EL (cell line): ENCODE data around the gene LAMP1.
"Not testable (repeated sequence)": the region's sequence is repeated elsewhere in the genome, so short reads cannot be mapped to it uniquely, and the experiment has no call there.

Experiments
- DNase-seq: peaks from one replicate; pipeline ENCODE4 v3.0.0-alpha.2; 2016

The LAMP1 gene

DNA sequence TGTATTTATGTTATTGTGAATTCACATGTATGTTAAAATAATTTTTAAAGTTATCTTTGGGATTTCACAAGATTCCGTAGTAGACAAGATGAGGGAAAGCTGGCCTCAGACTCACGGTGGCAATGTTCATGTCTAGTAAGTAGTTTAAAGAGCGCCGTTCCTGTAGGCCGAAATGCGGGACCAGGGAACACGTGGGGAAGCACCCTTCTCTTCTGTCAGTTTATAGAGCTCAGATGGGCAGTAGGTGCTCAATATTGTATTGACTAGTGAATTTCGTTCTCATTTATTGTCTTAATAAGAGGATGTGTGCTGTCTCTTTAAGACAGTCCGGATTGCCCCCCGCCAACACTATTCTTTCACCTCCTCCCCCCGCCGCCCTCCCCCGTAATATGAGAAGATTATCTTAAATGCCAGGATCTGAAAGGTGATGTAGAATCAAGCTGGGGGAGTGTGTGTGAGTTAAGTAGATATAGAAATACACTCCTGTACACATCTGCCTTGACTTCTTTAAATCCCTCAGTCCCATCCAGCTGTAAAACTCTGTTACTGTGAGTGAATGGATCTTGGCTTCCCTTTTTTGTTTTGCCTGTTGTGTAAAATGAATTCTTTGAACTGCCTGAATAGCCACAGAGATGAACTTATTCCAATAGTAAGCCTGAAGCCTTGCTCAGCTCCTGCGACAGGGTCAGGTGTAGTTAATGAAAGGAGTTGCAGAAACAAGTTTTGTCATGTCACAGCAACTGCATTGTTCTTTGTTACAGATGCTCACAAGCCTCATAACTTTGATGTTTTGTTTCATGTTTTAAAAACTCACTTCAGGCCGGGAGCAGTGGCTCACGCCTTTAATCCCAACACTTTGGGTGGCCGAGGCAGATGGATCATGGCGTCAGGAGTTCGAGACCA is 1.3 kb downstream of the LAMP1 start:
- no peak for DNase-seq

DNA sequence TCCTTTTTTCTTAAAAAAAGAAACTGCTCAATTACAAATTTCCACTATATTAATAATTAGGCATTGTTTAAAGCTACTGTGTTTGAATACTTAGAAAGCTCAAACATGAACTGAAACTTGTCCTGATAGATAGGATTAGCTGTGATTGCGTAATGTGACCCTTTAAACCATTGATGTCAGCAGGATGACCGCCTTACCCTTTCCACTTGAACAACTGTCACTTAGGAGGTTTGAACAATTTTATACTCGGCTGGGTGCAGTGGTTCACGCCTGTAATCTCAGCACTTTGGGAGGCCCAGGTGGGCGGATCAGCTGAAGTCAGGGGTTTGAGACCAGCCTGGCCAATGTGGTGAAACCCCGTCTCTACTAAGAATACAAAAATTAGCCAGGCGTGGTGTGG is 2.9 kb downstream of the LAMP1 start:
- no peak for DNase-seq

DNA sequence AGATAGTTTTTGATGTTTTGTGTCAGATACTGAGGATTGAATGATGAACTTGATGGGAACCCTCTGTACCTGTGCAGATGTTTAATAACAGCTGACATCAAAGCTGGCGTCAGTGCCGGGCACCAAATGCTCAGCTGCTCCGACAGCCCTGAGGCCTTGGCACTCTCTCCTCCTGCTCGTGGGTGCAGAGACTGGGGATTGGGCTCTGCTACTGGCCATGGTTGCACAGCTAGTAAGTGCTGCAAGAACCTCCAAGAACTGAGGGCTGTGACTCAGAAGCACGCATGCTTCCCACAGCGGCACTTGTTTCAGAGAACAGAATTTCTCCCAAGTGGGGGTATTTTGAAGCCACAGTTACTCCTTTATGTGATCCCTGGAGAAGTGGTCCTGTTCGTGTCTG is 5.9 kb downstream of the LAMP1 start:
- no peak for DNase-seq

DNA sequence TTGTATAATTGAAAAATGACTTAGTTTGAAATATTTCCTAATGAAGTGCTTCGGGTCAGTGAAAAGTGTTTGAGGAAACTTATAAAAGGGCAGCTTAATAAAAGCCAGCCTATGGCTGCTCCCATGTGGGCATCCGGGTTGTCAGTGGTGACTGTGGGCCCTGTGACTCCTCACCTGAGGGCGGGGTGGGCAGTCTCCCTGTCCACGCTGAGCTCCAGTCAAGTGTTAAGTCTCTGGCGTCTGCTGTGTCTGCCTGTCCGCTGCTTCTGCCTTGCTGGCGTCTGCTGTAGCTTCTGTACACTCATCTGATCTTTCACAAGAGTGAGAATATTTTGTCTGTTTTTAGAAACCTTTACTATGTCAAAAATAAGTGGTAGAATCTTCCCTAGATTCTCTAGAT is 7.1 kb downstream of the LAMP1 start:
- no peak for DNase-seq

DNA sequence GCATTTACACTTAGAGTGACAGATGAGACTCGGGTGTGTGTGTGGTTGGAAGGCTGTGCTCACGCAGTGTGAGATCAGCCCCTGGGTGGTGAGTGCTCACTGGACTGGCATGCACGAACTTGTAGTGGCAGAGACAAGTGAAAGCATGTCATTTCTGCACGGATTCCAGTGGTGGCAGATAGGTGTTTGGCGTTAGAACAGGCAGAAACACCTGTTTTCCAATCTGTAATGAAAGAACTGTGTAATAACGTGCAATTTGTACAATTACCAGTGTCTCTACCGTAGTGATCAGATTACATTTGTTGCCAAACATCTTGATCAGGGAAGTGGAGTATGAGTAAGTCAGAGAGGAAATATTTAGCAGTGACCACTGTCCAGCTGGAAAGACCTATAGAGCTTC is 8.2 kb downstream of the LAMP1 start:
- peak; percentile 64 for DNase-seq

DNA sequence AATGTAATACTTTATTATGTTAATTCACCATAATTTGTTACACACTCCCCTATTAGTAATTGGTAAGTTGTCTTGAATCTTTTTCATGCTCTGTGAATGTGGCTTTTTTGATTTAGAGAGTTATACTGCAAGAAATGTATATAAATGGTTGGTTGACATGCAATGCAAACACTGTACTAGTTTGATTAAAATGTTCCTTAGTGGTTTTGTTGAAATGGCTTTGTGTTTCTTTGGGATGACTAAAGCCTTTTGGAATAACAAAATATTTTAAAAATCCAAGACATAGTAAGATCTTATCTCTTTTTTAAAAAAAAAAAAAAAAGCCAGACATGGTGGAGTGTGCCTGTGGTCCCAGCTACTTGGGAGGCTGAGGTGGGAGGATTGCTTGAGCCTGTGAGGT is 10.5 kb downstream of the LAMP1 start:
- DNase-seq, result no peak

DNA sequence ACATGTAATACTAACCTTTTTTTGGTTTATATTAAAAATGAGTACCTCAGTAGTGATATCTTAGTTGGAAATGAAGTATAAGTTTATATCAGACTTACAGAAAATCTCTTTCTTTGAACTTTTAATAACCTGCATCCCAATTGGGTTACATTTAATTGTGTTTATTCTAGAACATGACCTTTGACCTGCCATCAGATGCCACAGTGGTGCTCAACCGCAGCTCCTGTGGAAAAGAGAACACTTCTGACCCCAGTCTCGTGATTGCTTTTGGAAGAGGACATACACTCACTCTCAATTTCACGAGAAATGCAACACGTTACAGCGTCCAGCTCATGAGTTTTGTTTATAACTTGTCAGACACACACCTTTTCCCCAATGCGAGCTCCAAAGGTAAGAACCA is 12.4 kb downstream of the LAMP1 start:
- no peak for DNase-seq

DNA sequence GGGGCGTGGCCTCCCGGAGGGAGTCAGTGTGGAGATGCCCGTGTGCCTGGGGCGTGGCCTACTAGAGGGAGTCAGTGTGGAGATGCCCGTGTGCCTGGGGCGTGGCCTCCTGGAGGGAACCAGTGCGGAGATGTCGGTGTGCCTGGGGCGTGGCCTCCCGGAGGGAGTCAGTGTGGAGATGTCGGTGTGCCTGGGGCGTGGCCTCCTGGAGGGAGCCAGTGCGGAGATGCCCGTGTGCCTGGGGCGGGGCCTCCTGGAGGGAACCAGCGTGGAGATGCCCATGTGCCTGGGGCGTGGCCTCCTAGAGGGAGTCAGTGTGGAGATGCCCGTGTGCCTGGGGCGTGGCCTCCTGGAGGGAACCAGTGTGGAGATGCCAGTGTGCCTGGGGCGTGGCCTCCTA is 17.1 kb downstream of the LAMP1 start:
- not testable (repeated sequence) for DNase-seq

DNA sequence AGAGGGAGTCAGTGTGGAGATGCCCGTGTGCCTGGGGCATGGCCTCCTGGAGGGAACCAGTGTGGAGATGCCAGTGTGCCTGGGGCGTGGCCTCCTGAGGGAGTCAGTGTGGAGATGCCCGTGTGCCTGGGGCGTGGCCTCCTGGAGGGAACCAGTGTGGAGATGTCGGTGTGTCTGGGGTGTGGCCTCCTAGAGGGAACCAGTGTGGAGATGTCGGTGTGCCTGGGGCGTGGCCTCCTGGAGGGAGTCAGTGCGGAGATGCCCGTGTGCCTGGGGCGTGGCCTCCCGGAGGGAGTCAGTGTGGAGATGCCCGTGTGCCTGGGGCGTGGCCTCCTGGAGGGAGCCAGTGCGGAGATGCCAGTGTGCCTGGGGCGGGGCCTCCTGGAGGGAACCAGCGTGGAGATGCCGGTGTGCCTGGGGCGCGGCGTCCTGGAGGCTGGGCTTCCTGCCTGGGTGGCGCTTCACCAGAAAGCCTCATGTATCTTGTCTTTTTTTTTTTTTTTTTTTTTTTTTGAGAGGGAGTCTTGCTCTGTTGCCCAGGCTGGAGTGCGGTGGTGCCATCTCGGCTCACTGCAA is 17.9 kb downstream of the LAMP1 start:
- DNase-seq, result not testable (repeated sequence)

DNA sequence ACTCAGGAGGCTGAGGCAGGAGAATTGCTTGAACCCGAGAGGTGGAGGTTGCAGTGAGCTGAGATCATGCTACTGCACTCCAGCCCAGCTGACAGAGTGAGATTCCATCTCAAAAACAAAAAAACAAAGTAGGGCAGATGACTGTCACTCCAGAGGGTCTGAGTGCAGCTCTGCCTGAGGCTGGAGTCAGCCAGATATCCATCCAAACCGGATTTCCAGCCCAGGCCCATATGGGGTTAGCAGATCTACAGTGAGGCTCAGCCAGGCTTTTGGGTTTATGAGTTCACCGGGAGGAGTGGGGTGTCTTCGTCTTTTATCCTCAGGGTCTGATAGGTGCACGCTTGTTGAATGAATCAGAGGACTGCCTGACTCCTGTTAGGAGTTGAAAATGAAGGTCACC is 19.0 kb downstream of the LAMP1 start:
- no peak for DNase-seq

DNA sequence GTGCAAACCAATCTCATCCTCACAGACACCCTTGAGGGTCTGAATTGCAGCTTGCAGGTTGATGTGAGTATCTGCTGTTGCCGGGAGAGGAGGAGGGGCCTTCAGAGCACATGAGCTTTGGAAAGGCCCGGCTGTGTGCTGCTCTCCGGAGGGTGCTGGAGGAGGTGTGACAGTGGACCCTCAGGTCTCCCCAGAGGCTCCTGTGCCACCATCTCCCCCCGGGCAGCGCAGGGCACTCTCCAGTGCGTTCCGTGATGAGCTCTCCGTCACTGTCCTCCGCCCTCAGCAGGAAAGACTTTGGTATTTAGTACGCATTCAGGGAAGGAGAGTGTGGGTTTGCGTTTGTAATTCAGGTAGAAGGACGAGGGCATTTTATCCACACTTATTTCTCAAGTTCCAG is 20.0 kb downstream of the LAMP1 start:
- no peak for DNase-seq

DNA sequence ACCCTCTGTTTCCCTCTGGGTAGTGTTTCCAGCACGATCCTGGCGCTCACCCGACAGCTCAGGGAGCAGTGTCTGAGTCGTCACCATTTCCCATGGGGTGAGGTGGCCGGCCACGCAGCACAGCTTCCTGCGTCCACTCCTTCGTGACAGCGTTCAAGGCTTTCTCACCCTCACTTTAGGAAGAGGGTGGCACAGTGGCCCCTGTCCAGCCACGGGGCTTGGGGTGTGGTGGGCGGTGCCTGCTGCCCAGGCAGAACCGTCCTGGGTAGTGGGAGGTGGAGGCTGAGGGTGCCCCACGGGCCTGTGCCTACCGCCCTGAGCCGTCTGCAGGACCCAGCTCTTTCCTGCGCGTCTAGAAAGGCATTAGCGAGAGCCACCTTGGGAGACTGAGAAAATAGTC is 21.9 kb downstream of the LAMP1 start:
- no peak for DNase-seq

DNA sequence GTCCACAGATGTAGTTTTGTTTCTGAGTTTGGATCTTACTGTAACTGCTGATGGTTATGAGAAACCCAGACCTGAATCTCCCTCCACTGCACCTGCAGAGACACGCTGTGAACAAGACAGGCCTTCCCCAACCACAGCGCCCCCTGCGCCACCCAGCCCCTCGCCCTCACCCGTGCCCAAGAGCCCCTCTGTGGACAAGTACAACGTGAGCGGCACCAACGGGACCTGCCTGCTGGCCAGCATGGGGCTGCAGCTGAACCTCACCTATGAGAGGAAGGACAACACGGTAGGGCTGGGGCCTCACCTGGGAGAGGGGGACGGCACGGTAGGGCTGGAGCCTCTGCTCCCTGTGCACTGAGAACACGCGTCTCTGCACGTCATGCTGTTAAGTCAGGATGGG is 22.3 kb downstream of the LAMP1 start:
- no peak for DNase-seq

DNA sequence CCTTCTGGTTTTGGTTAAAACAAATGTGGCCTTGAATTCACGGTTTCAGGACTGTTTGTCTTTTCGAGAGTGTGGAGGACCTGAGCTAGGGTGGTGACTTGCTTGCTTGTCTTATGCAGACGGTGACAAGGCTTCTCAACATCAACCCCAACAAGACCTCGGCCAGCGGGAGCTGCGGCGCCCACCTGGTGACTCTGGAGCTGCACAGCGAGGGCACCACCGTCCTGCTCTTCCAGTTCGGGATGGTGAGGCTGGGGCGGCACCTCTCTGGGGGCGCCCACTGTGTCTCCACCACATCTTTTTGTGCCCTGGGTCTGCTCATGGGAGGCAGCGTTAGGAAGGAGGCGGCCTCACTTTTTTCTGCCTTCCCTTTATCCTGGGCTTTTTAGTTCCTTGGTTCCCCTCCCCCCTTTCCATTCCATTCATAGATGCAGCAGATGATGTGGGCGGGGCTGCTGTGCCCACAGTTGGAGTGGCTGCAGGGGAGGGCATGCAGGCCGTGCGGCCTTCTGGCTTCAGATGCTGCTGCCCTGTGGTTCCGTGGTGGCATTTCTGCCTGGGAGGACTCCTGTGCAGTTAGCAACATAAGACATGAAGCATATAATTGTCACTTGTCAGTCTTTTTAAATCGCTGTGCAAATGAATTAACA is 23.3 kb downstream of the LAMP1 start:
- no peak for DNase-seq

DNA sequence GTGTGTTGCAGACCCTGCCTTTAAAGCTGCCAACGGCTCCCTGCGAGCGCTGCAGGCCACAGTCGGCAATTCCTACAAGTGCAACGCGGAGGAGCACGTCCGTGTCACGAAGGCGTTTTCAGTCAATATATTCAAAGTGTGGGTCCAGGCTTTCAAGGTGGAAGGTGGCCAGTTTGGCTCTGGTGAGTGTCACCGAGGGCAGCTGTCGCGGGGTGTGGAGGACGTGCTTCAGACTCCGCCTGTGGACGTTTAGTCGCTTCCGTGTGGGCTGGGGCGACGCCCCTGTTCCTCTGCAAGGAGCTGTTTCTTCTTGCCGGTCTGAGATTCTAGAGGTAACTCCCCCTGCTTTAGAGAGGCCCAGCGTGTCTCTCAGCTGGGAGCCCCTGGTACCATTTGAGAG is 24.5 kb downstream of the LAMP1 start:
- no peak for DNase-seq

DNA sequence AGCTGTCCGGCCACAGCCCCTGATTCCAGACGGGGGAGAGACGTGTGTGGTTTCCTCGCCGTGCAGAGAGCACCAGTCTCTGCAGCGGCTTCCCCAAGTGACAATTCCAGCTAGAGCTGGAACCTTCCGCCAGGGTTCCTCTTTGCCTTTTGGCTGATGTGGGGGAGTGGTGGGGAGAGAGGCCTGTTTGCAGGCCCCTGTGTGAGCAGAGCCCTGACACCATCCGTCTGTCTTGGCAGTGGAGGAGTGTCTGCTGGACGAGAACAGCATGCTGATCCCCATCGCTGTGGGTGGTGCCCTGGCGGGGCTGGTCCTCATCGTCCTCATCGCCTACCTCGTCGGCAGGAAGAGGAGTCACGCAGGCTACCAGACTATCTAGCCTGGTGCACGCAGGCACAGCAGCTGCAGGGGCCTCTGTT is 25.0 kb downstream of the LAMP1 start:
- no peak for DNase-seq

DNA sequence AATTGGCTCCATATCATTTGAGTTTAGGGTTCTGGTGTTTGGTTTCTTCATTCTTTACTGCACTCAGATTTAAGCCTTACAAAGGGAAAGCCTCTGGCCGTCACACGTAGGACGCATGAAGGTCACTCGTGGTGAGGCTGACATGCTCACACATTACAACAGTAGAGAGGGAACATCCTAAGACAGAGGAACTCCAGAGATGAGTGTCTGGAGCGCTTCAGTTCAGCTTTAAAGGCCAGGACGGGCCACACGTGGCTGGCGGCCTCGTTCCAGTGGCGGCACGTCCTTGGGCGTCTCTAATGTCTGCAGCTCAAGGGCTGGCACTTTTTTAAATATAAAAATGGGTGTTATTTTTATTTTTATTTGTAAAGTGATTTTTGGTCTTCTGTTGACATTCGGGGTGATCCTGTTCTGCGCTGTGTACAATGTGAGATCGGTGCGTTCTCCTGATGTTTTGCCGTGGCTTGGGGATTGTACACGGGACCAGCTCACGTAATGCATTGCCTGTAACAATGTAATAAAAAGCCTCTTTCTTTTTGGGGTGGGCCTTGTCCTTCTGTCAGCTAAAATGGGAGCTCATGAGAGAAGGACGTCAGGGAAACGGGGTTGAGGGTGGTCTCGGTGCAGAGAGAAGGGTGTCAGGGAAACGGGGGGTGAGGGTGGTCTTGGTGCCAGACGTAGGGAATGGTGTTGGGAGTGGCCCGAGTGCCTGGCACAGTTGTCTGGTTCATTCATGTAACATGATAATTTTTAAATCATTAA is 26.0 kb downstream of the LAMP1 start:
- no peak for DNase-seq

DNA sequence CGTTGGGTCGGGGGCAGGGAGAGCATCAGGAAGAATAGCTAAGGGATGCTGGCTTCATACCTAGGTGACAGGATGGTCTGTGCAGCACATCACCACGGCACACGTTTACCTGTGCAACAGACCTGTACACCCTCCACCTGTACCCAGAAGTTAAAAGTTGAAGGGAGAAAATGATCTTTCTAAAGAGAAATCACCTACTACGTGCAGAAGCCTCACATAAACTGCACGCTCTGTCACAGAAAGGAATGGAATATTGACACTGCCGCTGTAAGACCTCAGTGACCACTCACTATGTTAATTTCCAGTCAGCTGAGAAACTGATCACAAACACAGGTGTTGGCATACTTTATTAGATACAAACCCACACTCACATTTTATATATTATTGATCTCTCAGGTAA is 26.8 kb downstream of the LAMP1 start:
- no peak for DNase-seq

DNA sequence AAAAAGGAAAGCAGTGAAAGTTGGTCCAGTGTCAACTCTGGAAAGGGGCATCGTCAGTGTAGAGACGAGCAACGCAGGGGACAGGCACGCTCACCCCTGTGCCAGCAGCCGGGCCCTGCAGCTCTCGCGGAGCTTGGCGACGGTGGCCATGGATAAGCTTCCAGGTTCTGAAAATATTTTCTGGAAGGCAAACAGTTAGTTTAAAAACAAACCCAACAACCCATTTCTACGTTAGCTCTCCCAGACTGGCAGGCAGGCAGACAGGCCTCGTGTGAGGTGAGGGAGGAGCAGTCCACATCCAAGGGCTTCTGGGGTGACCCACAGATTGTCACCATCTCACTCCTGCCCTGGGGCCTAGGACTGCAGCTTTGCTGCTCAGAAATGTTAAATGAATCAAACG is 27.4 kb downstream of the LAMP1 start:
- no peak for DNase-seq

DNA sequence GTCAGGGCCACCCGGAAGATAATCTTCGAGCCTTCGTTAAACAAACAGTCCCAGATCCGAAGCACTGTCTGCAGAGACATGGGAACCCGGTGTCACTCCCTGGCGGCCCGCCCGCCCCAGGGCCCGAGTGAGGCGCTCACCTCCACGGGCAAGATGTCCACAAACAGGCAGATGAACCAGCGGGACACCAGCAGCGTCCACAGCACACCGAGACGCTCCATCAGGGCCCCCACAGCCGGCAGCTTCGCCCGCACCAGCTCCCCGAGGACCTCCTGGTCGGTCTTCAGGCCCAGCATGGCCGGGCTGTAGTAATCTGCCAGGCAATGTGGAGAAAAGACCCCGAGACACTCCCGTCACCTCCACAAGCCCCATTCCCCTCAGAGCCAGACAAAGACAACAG is 28.7 kb downstream of the LAMP1 start:
- no peak for DNase-seq

DNA sequence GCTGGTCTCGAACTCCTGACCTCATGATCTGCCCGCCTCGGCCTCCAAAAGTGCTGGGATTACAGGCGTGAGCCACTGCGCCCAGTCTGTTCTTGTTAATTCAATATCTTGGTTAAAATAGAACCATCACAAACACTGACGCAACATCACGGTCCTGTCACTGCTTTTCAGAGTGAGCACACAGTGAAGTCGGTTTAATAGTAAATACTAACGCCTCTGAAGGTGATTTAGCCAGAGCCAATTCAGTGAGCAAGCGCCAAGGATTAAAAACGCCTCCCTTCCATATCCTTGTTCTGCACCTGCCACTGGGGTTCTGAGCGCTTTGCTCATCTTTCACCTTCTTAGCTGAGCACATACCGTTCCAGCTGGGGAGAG is 30.3 kb downstream of the LAMP1 start:
- DNase-seq, result no peak

DNA sequence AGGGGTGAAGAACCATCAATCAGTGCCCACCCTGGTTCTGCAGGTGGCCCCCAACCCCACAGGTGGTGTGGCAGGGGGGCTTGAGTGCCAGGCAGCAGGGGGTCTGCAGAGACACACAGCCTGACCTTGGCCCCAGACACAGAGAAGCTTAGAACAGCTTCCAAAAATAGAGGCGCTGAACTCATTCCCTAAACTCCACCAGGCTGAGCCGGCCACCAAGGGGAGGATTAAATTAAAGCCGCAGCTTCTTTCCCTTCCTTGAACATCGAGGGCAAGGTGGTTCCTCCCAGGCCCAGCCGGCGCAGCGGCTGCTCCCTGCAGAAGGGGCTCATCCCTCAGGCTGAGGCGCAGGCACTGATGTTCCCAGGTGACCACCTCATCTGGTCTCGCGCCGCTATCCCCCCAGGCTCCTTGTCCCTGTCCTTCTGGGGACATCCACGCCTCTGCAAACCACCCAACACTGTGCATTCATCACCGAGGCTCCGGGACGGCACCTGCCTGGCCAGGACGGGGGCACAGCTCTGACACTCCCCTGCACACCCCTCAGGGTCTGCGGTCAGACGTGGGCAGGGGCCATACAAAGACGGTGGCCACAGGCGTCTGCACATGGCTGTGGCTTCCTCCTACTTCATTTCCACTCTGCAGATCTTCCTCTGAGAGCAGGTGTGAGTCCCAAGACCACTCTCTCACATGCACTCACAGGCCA is 30.9 kb downstream of the LAMP1 start:
- no peak for DNase-seq

DNA sequence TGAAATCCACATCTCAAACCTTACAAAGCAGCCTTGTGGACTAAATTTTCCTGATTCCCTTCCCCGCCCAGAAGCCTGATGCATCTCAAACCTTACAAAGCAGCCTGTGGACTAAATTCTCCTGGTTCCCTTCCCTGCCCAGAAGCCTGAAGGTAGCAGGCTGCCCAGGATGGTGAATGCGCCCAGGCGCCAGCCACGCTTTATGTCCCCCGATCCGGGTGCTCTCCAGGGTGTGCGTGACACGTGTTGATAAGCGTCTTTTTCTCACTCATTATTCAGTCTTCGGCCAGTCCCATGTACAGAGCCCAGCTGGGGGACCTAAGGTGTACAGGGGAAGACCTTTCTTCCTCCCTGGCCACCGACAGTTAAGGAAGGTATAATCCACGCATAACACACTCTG is 31.8 kb downstream of the LAMP1 start:
- DNase-seq, result no peak
